ENCODE measurements around the gene SMAD9.

GRCh38 chr13:36907266-36907665, 12.8 kb downstream of the SMAD9 start:
- TF ChIP-seq USF2 (IDR thresholded peaks at IDR 0.05; ENCODE audit: low read depth, low read length), result no peak
- no peak for TF ChIP-seq POLR2A (IDR thresholded peaks at IDR 0.05; ENCODE audit: low read depth, low read length)
- TF ChIP-seq CEBPB (IDR thresholded peaks at IDR 0.05; ENCODE audit: low read depth, low read length), result no peak
